Measurements from ENCODE around the gene CARD11. TPM values are rescaled to one million over a fixed set of nuclear protein-coding genes. Genes with fewer than 3 reads are reported as not detected.
"Not testable (repeated sequence)": the region's sequence is repeated elsewhere in the genome, so short reads cannot be mapped to it uniquely, and the experiment has no call there.

CARD11 gene
- total RNA-seq, 1 donor from 2014 or later: 1.7 TPM

GRCh38 chr7:2923291-2923781 lies 120.3 kb downstream of the CARD11 start:
- peaks cover 6% of the 10 kb centered on the region for H3K27me3 Mint-ChIP-seq (ENCODE audit: low read depth)
- no peak overlapping the region for H3K4me3 Mint-ChIP-seq (ENCODE audit: unreplicated experiment)
- DNase-seq (ENCODE audit: low spot score): no peak
- no peaks in the 10 kb centered on the region for H3K9me3 Mint-ChIP-seq (ENCODE audit: low read depth)
- H3K27ac Mint-ChIP-seq (ENCODE audit: unreplicated experiment): no peak overlapping the region
- H3K4me1 Mint-ChIP-seq (ENCODE audit: low read depth): no peaks in the 10 kb centered on the region
- TF ChIP-seq CTCF (IDR thresholded peaks at IDR 0.05): no peak
- H3K36me3 Mint-ChIP-seq (ENCODE audit: low read depth): no peaks in the 10 kb centered on the region

GRCh38 chr7:2922866-2923265 lies 120.8 kb downstream of the CARD11 start:
- H3K4me1 Mint-ChIP-seq (ENCODE audit: low read depth): no peaks in the 10 kb centered on the region
- H3K36me3 Mint-ChIP-seq (ENCODE audit: low read depth): no peaks in the 10 kb centered on the region
- peaks cover 8% of the 10 kb centered on the region for H3K27me3 Mint-ChIP-seq (ENCODE audit: low read depth)
- no peaks in the 10 kb centered on the region for H3K9me3 Mint-ChIP-seq (ENCODE audit: low read depth)
- H3K4me3 Mint-ChIP-seq (ENCODE audit: unreplicated experiment): no peak overlapping the region
- DNase-seq (ENCODE audit: low spot score): no peak
- H3K27ac Mint-ChIP-seq (ENCODE audit: unreplicated experiment): no peak overlapping the region
- no peak for TF ChIP-seq CTCF (IDR thresholded peaks at IDR 0.05)

- Mint-ChIP-seq H3K4me1 (ENCODE audit: low read depth) (no peaks in the 10 kb centered on the region), H3K27ac (ENCODE audit: unreplicated experiment) (no peak overlapping the region)
- TF ChIP-seq CTCF (IDR thresholded peaks at IDR 0.05): no peak
These were observed 121.3 kb downstream of the CARD11 start for GRCh38 chr7:2922348-2922691.

GRCh38 chr7:2921653-2922347 lies 121.9 kb downstream of the CARD11 start:
- H3K27ac Mint-ChIP-seq (ENCODE audit: unreplicated experiment): no peak overlapping the region
- peak; percentile 68 for TF ChIP-seq CTCF (IDR thresholded peaks at IDR 0.05)
- peaks cover 14% of the 10 kb centered on the region for H3K27me3 Mint-ChIP-seq (ENCODE audit: low read depth)
- H3K4me1 Mint-ChIP-seq (ENCODE audit: low read depth): no peaks in the 10 kb centered on the region
- DNase-seq (ENCODE audit: low spot score): no peak
- H3K9me3 Mint-ChIP-seq (ENCODE audit: low read depth): no peaks in the 10 kb centered on the region
- H3K4me3 Mint-ChIP-seq (ENCODE audit: unreplicated experiment): no peak overlapping the region
- H3K36me3 Mint-ChIP-seq (ENCODE audit: low read depth): no peaks in the 10 kb centered on the region

More at GRCh38 chr7:2922348-2922691, 121.3 kb downstream of the CARD11 start:
- no peaks in the 10 kb centered on the region for H3K9me3 Mint-ChIP-seq (ENCODE audit: low read depth)
- DNase-seq (ENCODE audit: low spot score): no peak
- peaks cover 9% of the 10 kb centered on the region for H3K27me3 Mint-ChIP-seq (ENCODE audit: low read depth)
- no peak overlapping the region for H3K4me3 Mint-ChIP-seq (ENCODE audit: unreplicated experiment)
- no peaks in the 10 kb centered on the region for H3K36me3 Mint-ChIP-seq (ENCODE audit: low read depth)

GRCh38 chr7:2920956-2921652 lies 122.6 kb downstream of the CARD11 start:
- Mint-ChIP-seq H3K27ac (ENCODE audit: unreplicated experiment) (no peak overlapping the region), H3K4me1 (ENCODE audit: low read depth) (no peaks in the 10 kb centered on the region), H3K27me3 (ENCODE audit: low read depth) (peaks cover 15% of the 10 kb centered on the region), H3K36me3 (ENCODE audit: low read depth) (no peaks in the 10 kb centered on the region), H3K4me3 (ENCODE audit: unreplicated experiment) (no peak overlapping the region), H3K9me3 (ENCODE audit: low read depth) (no peaks in the 10 kb centered on the region)
- no peak for DNase-seq (ENCODE audit: low spot score)
- TF ChIP-seq CTCF (IDR thresholded peaks at IDR 0.05): no peak

- H3K27me3 Mint-ChIP-seq (ENCODE audit: low read depth): peaks cover 14% of the 10 kb centered on the region
- DNase-seq (ENCODE audit: low spot score); H3K36me3 Mint-ChIP-seq (ENCODE audit: low read depth); H3K9me3 Mint-ChIP-seq (ENCODE audit: low read depth); H3K4me3 Mint-ChIP-seq (ENCODE audit: unreplicated experiment); H3K4me1 Mint-ChIP-seq (ENCODE audit: low read depth); H3K27ac Mint-ChIP-seq (ENCODE audit: unreplicated experiment): not testable (repeated sequence)
These were observed 123.2 kb downstream of the CARD11 start for GRCh38 chr7:2920480-2920879.

All from chondrocyte (in vitro differentiated cells).